ENCODE results near the gene CAMSAP3.

DNA sequence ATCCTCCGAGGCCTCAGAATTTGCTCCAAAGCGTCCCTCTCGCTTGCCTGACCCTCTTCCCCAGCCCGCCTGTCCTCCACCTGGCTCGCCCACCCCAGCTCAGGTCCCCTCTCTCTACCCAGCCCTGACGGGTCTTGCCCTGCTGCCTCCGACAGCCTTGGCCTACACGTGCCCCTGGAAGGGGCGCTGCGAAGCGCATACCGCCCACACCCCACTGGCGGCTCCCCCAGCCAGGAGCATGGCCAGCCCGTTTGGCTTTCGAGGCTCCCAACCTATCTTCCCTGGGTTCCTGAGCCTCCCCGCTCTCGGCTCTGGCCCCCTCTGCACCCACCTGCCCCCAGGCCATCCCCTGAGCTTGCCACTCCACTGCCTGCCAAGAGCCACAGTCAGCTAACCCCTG lies 29.1 kb downstream of the CAMSAP3 start:
- TF ChIP-seq, protein P1, sequence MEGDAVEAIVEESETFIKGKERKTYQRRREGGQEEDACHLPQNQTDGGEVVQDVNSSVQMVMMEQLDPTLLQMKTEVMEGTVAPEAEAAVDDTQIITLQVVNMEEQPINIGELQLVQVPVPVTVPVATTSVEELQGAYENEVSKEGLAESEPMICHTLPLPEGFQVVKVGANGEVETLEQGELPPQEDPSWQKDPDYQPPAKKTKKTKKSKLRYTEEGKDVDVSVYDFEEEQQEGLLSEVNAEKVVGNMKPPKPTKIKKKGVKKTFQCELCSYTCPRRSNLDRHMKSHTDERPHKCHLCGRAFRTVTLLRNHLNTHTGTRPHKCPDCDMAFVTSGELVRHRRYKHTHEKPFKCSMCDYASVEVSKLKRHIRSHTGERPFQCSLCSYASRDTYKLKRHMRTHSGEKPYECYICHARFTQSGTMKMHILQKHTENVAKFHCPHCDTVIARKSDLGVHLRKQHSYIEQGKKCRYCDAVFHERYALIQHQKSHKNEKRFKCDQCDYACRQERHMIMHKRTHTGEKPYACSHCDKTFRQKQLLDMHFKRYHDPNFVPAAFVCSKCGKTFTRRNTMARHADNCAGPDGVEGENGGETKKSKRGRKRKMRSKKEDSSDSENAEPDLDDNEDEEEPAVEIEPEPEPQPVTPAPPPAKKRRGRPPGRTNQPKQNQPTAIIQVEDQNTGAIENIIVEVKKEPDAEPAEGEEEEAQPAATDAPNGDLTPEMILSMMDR (IDR thresholded peaks at IDR 0.05) = no peak
- TF ChIP-seq POLR2A (IDR thresholded peaks at IDR 0.05) = no peak
